Endodermal cell (in vitro differentiated cells): ENCODE data around the gene RAB3GAP2. TPM values are rescaled to one million over a fixed set of nuclear protein-coding genes. Genes with fewer than 3 reads are reported as not detected.
A peak's percentile ranks its signal among the peaks of the same experiment; 100 is the strongest.
"Not testable (repeated sequence)": the region's sequence is repeated elsewhere in the genome, so short reads cannot be mapped to it uniquely, and the experiment has no call there.

Source experiments
- DNase-seq: peaks from one replicate; pipeline ENCODE4 v3.0.0-alpha.2; 2017
- H3K27ac ChIP-seq: 2 replicates; pipeline ENCODE4 v1.5.1; 2013; ENCODE audit warnings: mild to moderate bottlenecking, low read depth, low read length, moderate library complexity
- H3K27me3 ChIP-seq: 2 replicates; pipeline ENCODE4 v1.6.1; 2013; ENCODE audit warnings: mild to moderate bottlenecking, low read length, moderate library complexity; ENCODE audit not compliant: insufficient read depth, control insufficient read depth, poor library complexity, severe bottlenecking
- H3K36me3 ChIP-seq: 2 replicates; pipeline ENCODE4 v1.7.0; 2013; ENCODE audit warnings: mild to moderate bottlenecking, low read length, moderate library complexity; ENCODE audit not compliant: control insufficient read depth, insufficient read depth
- H3K4me1 ChIP-seq: one replicate; pipeline ENCODE4 v1.7.0; 2013; ENCODE audit warnings: low read length; ENCODE audit not compliant: control insufficient read depth, insufficient read depth
- H3K4me3 ChIP-seq: 2 replicates; pipeline ENCODE4 v1.5.1; 2013; ENCODE audit warnings: mild to moderate bottlenecking, low read length, moderate library complexity
- H3K9ac ChIP-seq: 2 replicates; pipeline ENCODE4 v1.6.1; 2013; ENCODE audit warnings: mild to moderate bottlenecking, low read length, moderate library complexity; ENCODE audit not compliant: poor library complexity, severe bottlenecking; ENCODE audit errors: extremely low read depth
- H3K9me3 ChIP-seq: 2 replicates; pipeline ENCODE4 v1.6.1; 2013; ENCODE audit warnings: mild to moderate bottlenecking, low read length, moderate library complexity; ENCODE audit not compliant: control insufficient read depth
- H3K27ac Mint-ChIP-seq: 2 replicates; pipeline ENCODE4 v1.8.0; 2020; ENCODE audit warnings: mixed read lengths
- H3K27me3 Mint-ChIP-seq: 2 replicates; pipeline ENCODE4 v1.8.0; 2021; ENCODE audit warnings: mild to moderate bottlenecking, mixed read lengths; ENCODE audit not compliant: insufficient read depth
- H3K36me3 Mint-ChIP-seq: 2 replicates; pipeline ENCODE4 v1.8.0; 2020; ENCODE audit warnings: low read depth, mixed read lengths
- H3K4me1 Mint-ChIP-seq: 2 replicates; pipeline ENCODE4 v1.8.0; 2020; ENCODE audit warnings: mixed read lengths
- H3K4me3 Mint-ChIP-seq: 2 replicates; pipeline ENCODE4 v1.8.0; 2020; ENCODE audit warnings: mild to moderate bottlenecking, moderate library complexity, mixed read lengths
- H3K9me3 Mint-ChIP-seq: 2 replicates; pipeline ENCODE4 v1.8.0; 2020; ENCODE audit warnings: mild to moderate bottlenecking, mixed read lengths
- WGBS, 2 experiments: methylation state at CpG; one replicate each; pipeline versions ENCODE4 v1.1.5 to v1.1.7; 2013; ENCODE audit warnings: missing lambda C conversion rate in 2 of 2, mixed read lengths in 1 of 2; ENCODE audit not compliant: insufficient coverage in 1 of 2, insufficient read length in 1 of 2; 5-methylcytosine and 5-hydroxymethylcytosine counted together
- total RNA-seq, 2 donors: library from RNA; stranded (reverse); fragmentation: NEBNext Ultra II Directional in 1 of 2; extraction: Animal tissue kit (Norgen Biotek cat#: 25700) in 1 of 2; gene quantifications; 2 replicates in 1 of 2; 3 replicates in 1 of 2; pipeline ENCODE4 v1.2.1, GENCODE V29; 2021
- TF ChIP-seq, protein P1 (sequence below): fragments of 200-600 bp; sonication (generic); conservative IDR thresholded peaks from 2 replicates; pipeline ENCODE4 v1.5.0; 2021; ENCODE audit warnings: antibody characterized with exemption, mild to moderate bottlenecking

The RAB3GAP2 gene
- total RNA-seq, 2 donors from 2014 or later = 39.3 to 50.4 TPM

DNA sequence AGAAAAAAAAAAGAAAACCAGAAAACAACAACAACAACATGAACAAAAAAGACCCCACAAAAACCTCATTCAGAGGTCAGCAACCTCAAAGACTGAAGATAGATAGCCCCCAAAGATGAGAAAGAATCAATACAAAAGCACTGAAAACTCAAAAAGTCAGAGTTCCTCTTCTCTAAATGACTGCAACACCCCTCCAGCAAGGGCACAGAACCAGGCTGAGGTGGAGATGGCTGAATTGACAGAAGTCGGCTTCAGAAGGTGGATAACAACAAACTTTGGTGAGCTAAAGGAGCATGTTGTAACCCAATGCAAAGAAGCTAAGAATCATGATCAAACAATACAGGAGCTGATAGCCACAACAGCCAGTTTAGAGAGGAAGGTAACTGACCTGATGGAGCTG is 17.0 kb downstream of the RAB3GAP2 start:
- Histone ChIP-seq H3K27me3 (no peaks in the 10 kb centered on the region), H3K27ac (no peak overlapping the region), H3K36me3 (peaks cover 33% of the 10 kb centered on the region), H3K4me3 (no peak overlapping the region), H3K9ac (no peak overlapping the region), H3K4me1 (peaks cover 3% of the 10 kb centered on the region), H3K9me3 (peaks cover 37% of the 10 kb centered on the region)
- WGBS, 2 experiments = 93% methylated on average over 1 of the region's 1 CpG; no CpG with 5 or more reads in 1 of the 2 experiments
- H3K27ac Mint-ChIP-seq = no peak overlapping the region
- peaks cover 54% of the 10 kb centered on the region for H3K36me3 Mint-ChIP-seq
- H3K4me1 Mint-ChIP-seq = peaks cover 25% of the 10 kb centered on the region
- TF ChIP-seq, protein P1, sequence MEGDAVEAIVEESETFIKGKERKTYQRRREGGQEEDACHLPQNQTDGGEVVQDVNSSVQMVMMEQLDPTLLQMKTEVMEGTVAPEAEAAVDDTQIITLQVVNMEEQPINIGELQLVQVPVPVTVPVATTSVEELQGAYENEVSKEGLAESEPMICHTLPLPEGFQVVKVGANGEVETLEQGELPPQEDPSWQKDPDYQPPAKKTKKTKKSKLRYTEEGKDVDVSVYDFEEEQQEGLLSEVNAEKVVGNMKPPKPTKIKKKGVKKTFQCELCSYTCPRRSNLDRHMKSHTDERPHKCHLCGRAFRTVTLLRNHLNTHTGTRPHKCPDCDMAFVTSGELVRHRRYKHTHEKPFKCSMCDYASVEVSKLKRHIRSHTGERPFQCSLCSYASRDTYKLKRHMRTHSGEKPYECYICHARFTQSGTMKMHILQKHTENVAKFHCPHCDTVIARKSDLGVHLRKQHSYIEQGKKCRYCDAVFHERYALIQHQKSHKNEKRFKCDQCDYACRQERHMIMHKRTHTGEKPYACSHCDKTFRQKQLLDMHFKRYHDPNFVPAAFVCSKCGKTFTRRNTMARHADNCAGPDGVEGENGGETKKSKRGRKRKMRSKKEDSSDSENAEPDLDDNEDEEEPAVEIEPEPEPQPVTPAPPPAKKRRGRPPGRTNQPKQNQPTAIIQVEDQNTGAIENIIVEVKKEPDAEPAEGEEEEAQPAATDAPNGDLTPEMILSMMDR = no peak
- no peak overlapping the region for H3K4me3 Mint-ChIP-seq
- DNase-seq = no peak
- no peaks in the 10 kb centered on the region for H3K27me3 Mint-ChIP-seq
- H3K9me3 Mint-ChIP-seq = peaks cover 53% of the 10 kb centered on the region

DNA sequence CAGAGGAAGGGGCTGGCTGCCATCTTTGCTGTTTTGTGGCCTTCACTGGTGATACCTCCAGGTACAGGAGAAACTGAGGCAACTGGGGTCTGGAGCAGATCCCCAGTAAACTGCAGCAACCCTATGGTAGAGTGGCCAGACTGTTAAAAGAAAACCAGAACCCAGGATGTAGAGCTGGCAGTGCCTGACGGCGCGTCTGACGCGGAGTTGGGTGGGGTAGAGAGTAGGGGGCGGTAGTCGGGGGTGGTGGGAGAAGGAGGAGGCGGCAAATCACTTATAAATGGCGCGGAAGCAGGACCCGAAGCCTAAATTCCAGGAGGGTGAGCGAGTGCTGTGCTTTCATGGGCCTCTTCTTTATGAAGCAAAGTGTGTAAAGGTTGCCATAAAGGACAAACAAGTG is 19.0 kb downstream of the RAB3GAP2 start:
- Mint-ChIP-seq H3K9me3 (peaks cover 56% of the 10 kb centered on the region), H3K4me1 (peaks cover 25% of the 10 kb centered on the region), H3K36me3 (peaks cover 65% of the 10 kb centered on the region)
- H3K9ac ChIP-seq, H3K27me3 ChIP-seq, H3K4me1 ChIP-seq, H3K27me3 Mint-ChIP-seq, DNase-seq, H3K27ac ChIP-seq, H3K27ac Mint-ChIP-seq, H3K4me3 Mint-ChIP-seq: not testable (repeated sequence)
- peaks cover 56% of the 10 kb centered on the region for H3K9me3 ChIP-seq
- peaks cover 53% of the 10 kb centered on the region for H3K36me3 ChIP-seq
- H3K4me3 ChIP-seq = peak overlapping the region; percentile 56
- 89 to 94% methylated on average over 9 to 12 of the region's 12 CpGs for WGBS, 2 experiments

DNA sequence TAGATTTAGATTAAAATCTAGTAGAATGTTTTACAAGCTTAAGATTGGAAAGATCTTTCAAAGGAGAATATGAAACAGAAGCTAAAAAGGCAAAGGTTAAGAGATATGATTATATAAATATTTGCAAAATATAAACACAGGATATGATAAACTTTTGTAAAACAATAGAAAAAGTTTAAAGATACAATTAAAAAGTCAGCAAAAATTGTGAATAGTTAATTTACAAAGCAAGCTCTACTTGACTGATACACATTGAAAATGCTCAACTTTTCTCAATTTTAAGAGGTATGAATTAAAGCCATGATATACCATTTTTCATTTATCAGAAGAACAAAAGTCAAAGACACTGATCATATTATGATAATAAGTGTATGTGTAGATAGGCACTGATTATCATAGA is 21.0 kb downstream of the RAB3GAP2 start:
- peaks cover 65% of the 10 kb centered on the region for H3K36me3 ChIP-seq
- H3K4me1 ChIP-seq = peaks cover 3% of the 10 kb centered on the region
- no peak overlapping the region for H3K9ac ChIP-seq
- no peak overlapping the region for H3K27ac ChIP-seq
- Mint-ChIP-seq H3K27ac (no peak overlapping the region), H3K4me3 (no peak overlapping the region), H3K9me3 (peaks cover 71% of the 10 kb centered on the region), H3K4me1 (peaks cover 22% of the 10 kb centered on the region), H3K27me3 (no peaks in the 10 kb centered on the region), H3K36me3 (peaks cover 73% of the 10 kb centered on the region)
- TF ChIP-seq, protein P1 = no peak
- no peak for DNase-seq
- no peaks in the 10 kb centered on the region for H3K27me3 ChIP-seq
- H3K9me3 ChIP-seq = peaks cover 71% of the 10 kb centered on the region
- peak overlapping the region; percentile 70 for H3K4me3 ChIP-seq

- Mint-ChIP-seq H3K4me1 (peaks cover 17% of the 10 kb centered on the region), H3K36me3 (peaks cover 74% of the 10 kb centered on the region), H3K9me3 (peaks cover 76% of the 10 kb centered on the region), H3K27me3 (no peaks in the 10 kb centered on the region), H3K27ac (no peak overlapping the region), H3K4me3 (no peak overlapping the region)
- peaks cover 71% of the 10 kb centered on the region for H3K9me3 ChIP-seq
- DNase-seq = no peak
- no peak overlapping the region for H3K9ac ChIP-seq
- H3K4me3 ChIP-seq = peak overlapping the region; percentile 70
- TF ChIP-seq, protein P1 = no peak
- H3K36me3 ChIP-seq = peaks cover 65% of the 10 kb centered on the region
- no peaks in the 10 kb centered on the region for H3K27me3 ChIP-seq
- no peak overlapping the region for H3K27ac ChIP-seq
- peaks cover 3% of the 10 kb centered on the region for H3K4me1 ChIP-seq
Measured at GRCh38 chr1:220250681-220251080, 21.6 kb downstream of the RAB3GAP2 start.
